ENCODE measurements around the gene RTN4RL2. TPM values are rescaled to one million over a fixed set of nuclear protein-coding genes. Genes with fewer than 3 reads are reported as not detected.
A peak's percentile ranks its signal among the peaks of the same experiment; 100 is the strongest.

Gene RTN4RL2
- total and polyA plus RNA-seq, 8 donors: 0.55 to 2.7 (median 1.3) TPM

DNA sequence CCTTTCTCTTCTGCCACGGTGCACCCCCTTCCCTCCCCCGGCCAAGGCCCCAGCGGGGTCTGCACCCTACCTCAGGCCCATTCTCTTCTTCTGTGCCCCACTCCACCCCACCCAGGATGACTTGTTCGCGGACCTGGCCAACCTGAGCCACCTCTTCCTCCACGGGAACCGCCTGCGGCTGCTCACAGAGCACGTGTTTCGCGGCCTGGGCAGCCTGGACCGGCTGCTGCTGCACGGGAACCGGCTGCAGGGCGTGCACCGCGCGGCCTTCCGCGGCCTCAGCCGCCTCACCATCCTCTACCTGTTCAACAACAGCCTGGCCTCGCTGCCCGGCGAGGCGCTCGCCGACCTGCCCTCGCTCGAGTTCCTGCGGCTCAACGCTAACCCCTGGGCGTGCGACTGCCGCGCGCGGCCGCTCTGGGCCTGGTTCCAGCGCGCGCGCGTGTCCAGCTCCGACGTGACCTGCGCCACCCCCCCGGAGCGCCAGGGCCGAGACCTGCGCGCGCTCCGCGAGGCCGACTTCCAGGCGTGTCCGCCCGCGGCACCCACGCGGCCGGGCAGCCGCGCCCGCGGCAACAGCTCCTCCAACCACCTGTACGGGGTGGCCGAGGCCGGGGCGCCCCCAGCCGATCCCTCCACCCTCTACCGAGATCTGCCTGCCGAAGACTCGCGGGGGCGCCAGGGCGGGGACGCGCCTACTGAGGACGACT, 15.9 kb downstream of the RTN4RL2 start:
- DNase-seq (peak; percentile 40 to 86 (median 74)), FAIRE-seq (no peak), ATAC-seq (peak; percentile 41 to 63 (median 44))
- Histone ChIP-seq H3K4me1 (peaks cover 11 to 19% (median 17%) of the 10 kb centered on the region in 3 donors), H3K27ac (peak overlapping the region in 3 of 4 donors; percentile 24 to 66 (median 61)), H3K27me3 (no peaks in the 10 kb centered on the region), H3K9me3 (no peaks in the 10 kb centered on the region), H3K36me3 (no peaks in the 10 kb centered on the region), H3K4me3 (peak overlapping the region; percentile 19 to 50 (median 31))
- intact Hi-C loops (cut with DNase I): loop anchor here in 1 of 3 donors (10.0 kb wide), 1 partner anchor 49 kb away; no protein-coding TSS in a partner anchor
- 2 to 3% methylated on average over 72 to 80 of the region's 80 CpGs for WGBS, 2 donors
- TF ChIP-seq CTCF (IDR thresholded peaks at IDR 0.05): no peak

DNA sequence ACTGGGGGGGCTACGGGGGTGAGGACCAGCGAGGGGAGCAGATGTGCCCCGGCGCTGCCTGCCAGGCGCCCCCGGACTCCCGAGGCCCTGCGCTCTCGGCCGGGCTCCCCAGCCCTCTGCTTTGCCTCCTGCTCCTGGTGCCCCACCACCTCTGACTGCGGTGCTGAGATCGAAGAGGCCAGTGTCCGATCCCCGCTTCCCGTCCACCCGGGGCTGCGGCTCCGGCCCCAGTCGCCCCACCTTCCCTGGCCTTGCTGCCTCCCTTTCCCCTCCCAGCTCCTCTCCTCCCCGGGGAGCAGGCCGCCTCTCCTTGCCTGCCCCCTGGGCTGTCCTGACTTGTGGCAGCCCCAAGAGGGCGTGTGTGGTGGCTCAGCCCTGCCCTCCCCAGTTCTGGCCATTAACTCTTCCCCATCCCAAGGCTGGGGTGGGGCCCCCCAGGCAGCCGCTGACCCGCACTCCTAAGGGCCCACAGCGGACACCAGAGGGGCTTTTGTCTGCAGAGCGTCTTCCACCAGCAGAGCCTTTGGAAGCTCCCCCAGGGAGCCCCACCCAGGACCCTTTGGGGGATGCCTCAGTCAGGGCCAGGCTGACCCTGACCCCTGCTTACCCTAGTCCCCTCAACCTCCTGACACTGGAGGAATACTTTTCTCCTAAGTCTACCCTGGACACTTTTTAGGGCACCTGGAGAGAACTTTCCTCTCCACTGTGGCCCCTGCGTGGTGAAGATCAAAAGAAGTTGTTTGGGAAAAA, 16.6 kb downstream of the RTN4RL2 start:
- intact Hi-C loops (cut with DNase I): loop anchor here in 1 of 3 donors (10.0 kb wide), 1 partner anchor 48 kb away; no protein-coding TSS in a partner anchor
- ATAC-seq (peak; percentile 66 to 86 (median 76)), FAIRE-seq (no peak), DNase-seq (peak; percentile 65 to 89 (median 72))
- H3K4me1 ChIP-seq: peaks cover 11 to 19% (median 17%) of the 10 kb centered on the region in 3 donors
- H3K4me3 ChIP-seq: peak overlapping the region; percentile 19 to 50 (median 31)
- peak; percentile 18 to 39 (median 32) for TF ChIP-seq CTCF (IDR thresholded peaks at IDR 0.05)
- 12 to 16% methylated on average over 19 to 27 of the region's 27 CpGs for WGBS, 2 donors
- no peaks in the 10 kb centered on the region for H3K27me3 ChIP-seq
- H3K36me3 ChIP-seq: no peaks in the 10 kb centered on the region
- no peaks in the 10 kb centered on the region for H3K9me3 ChIP-seq
- H3K27ac ChIP-seq: peak overlapping the region in 3 of 4 donors; percentile 24 to 66 (median 61)

GRCh38 chr11:57477507-57478189, 17.3 kb downstream of the RTN4RL2 start:
- no peaks in the 10 kb centered on the region for H3K27me3 ChIP-seq
- 32 to 50% methylated on average over 11 of the region's 11 CpGs for WGBS, 2 donors
- DNase-seq (peak in 5 of 6 donors; percentile 81 to 88 (median 85)), ATAC-seq (peak; percentile 72 to 76 (median 73)), FAIRE-seq (no peak)
- no peak for TF ChIP-seq CTCF (IDR thresholded peaks at IDR 0.05)
- no peaks in the 10 kb centered on the region for H3K9me3 ChIP-seq
- intact Hi-C loops (cut with DNase I): loop anchor here in 1 of 3 donors (10.0 kb wide), 1 partner anchor 47 kb away; no protein-coding TSS in a partner anchor
- H3K27ac ChIP-seq: peak overlapping the region; percentile 34 to 66 (median 55)
- H3K36me3 ChIP-seq: no peaks in the 10 kb centered on the region
- H3K4me1 ChIP-seq: peaks cover 11 to 19% (median 17%) of the 10 kb centered on the region in 3 donors
- no peak overlapping the region for H3K4me3 ChIP-seq

GRCh38 chr11:57479021-57479663, 18.8 kb downstream of the RTN4RL2 start:
- Histone ChIP-seq H3K9me3 (no peaks in the 10 kb centered on the region), H3K27me3 (no peaks in the 10 kb centered on the region), H3K4me1 (peaks cover 14 to 19% (median 17%) of the 10 kb centered on the region in 3 donors), H3K27ac (no peak overlapping the region), H3K4me3 (no peak overlapping the region), H3K36me3 (peaks cover 0 to 10% (median under 1%) of the 10 kb centered on the region in 3 donors)
- ATAC-seq (no peak), FAIRE-seq (no peak), DNase-seq (peak in 1 of 6 donors; percentile 29)
- WGBS, 2 donors: 45 to 48% methylated on average over 11 of the region's 11 CpGs
- no peak for TF ChIP-seq CTCF (IDR thresholded peaks at IDR 0.05)
- intact Hi-C loops (cut with DNase I): loop anchor here in 1 of 3 donors (10.0 kb wide), 1 partner anchor 46 kb away; no protein-coding TSS in a partner anchor

All from pancreas (tissue), 10 donors.